ENCODE results near the gene SLC15A1.

SLC15A1 gene

DNA sequence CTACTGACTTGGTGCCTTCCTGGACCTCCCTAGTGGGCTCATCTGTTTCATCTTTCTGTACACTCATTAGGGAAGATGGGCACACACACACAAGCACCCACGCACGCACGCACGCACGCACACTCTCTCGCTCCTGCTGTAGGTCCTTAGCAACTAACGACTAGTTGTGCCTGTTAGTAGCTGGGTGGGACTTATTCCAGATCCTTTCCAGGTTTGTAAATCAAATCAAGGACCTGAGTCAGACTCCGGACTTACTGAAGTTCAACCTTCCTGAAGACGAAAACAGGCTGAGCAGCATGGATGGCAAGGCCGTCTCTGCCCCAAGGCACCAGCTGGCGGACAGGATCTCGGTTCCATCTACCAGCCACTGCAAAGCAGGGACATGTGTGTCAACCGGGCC is 76.2 kb downstream of the SLC15A1 start:
- DNase-seq (ENCODE audit: extremely low read depth, insufficient read length) = no peak
- Histone ChIP-seq H3K36me3 (ENCODE audit: control insufficient read depth, insufficient read depth, low read length) (no peaks in the 10 kb centered on the region), H3K4me3 (replicated peaks; ENCODE audit: low read depth, low read length) (no peak overlapping the region), H3K27me3 (replicated peaks; ENCODE audit: control insufficient read depth, insufficient read depth, low read length) (no peaks in the 10 kb centered on the region)
- TF ChIP-seq, protein P1, sequence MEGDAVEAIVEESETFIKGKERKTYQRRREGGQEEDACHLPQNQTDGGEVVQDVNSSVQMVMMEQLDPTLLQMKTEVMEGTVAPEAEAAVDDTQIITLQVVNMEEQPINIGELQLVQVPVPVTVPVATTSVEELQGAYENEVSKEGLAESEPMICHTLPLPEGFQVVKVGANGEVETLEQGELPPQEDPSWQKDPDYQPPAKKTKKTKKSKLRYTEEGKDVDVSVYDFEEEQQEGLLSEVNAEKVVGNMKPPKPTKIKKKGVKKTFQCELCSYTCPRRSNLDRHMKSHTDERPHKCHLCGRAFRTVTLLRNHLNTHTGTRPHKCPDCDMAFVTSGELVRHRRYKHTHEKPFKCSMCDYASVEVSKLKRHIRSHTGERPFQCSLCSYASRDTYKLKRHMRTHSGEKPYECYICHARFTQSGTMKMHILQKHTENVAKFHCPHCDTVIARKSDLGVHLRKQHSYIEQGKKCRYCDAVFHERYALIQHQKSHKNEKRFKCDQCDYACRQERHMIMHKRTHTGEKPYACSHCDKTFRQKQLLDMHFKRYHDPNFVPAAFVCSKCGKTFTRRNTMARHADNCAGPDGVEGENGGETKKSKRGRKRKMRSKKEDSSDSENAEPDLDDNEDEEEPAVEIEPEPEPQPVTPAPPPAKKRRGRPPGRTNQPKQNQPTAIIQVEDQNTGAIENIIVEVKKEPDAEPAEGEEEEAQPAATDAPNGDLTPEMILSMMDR (IDR thresholded peaks at IDR 0.05; ENCODE audit: insufficient read depth, low read length, poor library complexity, severe bottlenecking) = no peak

DNA sequence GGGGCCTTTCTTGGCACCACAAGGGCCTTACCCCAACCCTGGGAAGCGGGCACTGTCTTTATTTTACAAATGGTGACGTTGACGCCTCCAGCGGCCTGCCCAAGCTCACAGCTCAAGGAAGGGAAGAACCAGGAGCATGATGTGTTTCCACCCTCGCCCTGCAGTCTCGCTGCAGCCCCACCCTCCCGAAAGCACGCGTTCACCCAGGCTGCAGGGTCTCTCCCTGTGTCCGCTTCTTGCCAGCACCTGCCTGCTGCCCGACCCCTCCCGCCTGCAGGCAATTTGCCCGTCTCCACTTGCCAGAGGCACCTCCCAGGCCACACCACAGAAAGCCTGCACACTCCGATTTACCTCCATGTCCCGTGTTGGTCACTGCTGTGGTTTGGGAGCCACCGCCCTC is 76.6 kb downstream of the SLC15A1 start:
- no peaks in the 10 kb centered on the region for H3K36me3 ChIP-seq (ENCODE audit: control insufficient read depth, insufficient read depth, low read length)
- DNase-seq (ENCODE audit: extremely low read depth, insufficient read length) = no peak
- TF ChIP-seq, protein P1 (IDR thresholded peaks at IDR 0.05; ENCODE audit: insufficient read depth, low read length, poor library complexity, severe bottlenecking) = no peak
- no peaks in the 10 kb centered on the region for H3K27me3 ChIP-seq (replicated peaks; ENCODE audit: control insufficient read depth, insufficient read depth, low read length)
- no peak overlapping the region for H3K4me3 ChIP-seq (replicated peaks; ENCODE audit: low read depth, low read length)

DNA sequence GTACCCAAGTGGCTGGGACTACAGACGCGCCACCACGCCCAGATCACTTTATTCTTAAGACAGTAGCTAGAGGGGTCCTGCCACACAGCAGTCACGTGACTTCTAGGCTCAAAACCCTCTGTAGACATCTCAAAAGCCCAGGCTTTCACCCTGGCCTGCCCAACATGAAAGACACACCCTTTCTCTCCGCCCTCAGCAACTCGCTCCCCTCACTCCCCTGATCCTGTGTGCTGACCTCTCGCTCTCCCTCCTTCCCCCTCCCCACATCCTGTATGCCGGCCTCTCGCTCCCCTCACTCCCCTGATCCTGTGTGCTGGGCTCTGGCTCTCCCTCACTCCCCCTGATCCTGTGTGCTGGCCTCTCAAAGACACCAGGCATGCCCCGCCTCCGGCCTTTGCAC is 77.4 kb downstream of the SLC15A1 start:
- TF ChIP-seq, protein P1 (IDR thresholded peaks at IDR 0.05; ENCODE audit: insufficient read depth, low read length, poor library complexity, severe bottlenecking) = no peak
- H3K36me3 ChIP-seq (ENCODE audit: control insufficient read depth, insufficient read depth, low read length) = no peaks in the 10 kb centered on the region
- H3K4me3 ChIP-seq (replicated peaks; ENCODE audit: low read depth, low read length) = no peak overlapping the region
- no peak for DNase-seq (ENCODE audit: extremely low read depth, insufficient read length)
- no peaks in the 10 kb centered on the region for H3K27me3 ChIP-seq (replicated peaks; ENCODE audit: control insufficient read depth, insufficient read depth, low read length)

DNA sequence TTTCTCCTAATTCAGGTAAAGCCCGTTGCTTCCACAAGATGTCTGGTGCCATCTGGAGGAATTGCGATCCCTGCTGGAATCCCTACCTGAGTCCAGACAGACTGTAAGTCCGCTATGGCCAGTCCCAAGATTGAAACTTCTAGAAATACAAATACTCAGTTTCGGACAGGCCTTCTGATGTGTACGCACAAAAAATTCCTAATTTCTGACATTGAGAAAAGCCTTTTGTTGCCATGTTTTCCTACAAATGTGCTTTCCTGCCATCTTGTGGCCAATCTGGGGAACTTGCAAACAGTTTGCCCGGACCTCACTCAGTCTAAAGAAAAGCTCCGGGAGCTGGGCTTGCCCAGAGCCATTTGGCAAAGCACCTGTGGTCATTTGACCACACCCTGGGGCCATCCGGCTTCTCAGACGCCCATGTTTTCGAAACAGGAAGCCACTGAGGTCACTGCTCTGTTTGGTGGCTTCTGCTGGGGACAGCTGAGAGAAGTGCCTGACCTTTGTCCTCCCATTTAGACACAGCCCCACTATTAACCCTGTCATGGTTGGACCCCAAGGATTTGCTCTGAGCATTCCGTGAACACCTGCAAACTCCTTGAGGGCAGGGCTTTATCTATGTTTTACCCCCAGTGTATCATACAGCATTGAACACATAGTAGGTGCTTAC is 79.4 kb downstream of the SLC15A1 start:
- Histone ChIP-seq H3K36me3 (ENCODE audit: control insufficient read depth, insufficient read depth, low read length) (no peaks in the 10 kb centered on the region), H3K27me3 (replicated peaks; ENCODE audit: control insufficient read depth, insufficient read depth, low read length) (no peaks in the 10 kb centered on the region), H3K4me3 (replicated peaks; ENCODE audit: low read depth, low read length) (no peak overlapping the region)
- DNase-seq (ENCODE audit: extremely low read depth, insufficient read length) = peak; percentile 17
- TF ChIP-seq, protein P1 (IDR thresholded peaks at IDR 0.05; ENCODE audit: insufficient read depth, low read length, poor library complexity, severe bottlenecking) = peak; percentile 82

DNA sequence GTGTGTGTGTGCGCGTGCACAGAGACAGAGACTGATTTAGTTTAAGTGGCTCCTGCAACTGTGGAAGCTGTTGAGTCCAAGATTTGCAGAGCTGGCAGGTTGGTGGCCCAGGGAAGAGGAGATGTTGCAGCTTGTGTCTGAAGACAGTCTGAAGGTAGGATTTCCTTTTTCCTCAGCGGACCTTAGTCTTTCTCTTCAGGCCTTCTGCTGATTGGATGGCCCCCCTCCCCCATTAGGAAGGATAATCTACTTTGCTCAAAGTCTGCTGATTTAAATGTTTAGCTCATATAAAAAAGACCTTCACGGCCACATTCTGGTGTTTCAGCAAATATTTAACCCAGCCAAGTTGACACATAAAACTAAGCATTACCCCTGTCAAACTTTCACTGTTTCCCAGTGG is 84.3 kb downstream of the SLC15A1 start:
- TF ChIP-seq, protein P1 (IDR thresholded peaks at IDR 0.05; ENCODE audit: insufficient read depth, low read length, poor library complexity, severe bottlenecking) = no peak
- no peak overlapping the region for H3K4me3 ChIP-seq (replicated peaks; ENCODE audit: low read depth, low read length)
- peaks cover 2% of the 10 kb centered on the region; the same call in 1 of the 2 replicates for H3K27me3 ChIP-seq (replicated peaks; ENCODE audit: control insufficient read depth, insufficient read depth, low read length)
- DNase-seq (ENCODE audit: extremely low read depth, insufficient read length) = no peak
- no peaks in the 10 kb centered on the region for H3K36me3 ChIP-seq (ENCODE audit: control insufficient read depth, insufficient read depth, low read length)

DNA sequence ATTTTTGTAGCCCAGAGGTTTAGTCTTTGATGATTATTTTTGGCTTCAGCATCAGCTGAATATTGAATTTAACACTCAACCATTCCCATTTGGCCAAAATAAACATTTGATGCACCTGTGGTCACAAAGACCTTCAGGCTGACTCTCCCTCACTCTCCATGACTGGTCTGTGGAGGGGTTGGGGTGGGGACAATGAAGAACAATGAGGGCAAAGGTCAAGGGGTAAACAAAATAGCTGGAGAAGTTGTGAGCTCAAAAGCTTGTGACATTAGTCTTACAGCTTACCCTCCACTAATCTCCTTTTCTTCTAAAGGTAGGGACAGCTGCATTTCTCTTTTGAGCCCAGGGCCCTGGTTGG is 86.9 kb downstream of the SLC15A1 start:
- Histone ChIP-seq H3K4me3 (replicated peaks; ENCODE audit: low read depth, low read length) (no peak overlapping the region), H3K27me3 (replicated peaks; ENCODE audit: control insufficient read depth, insufficient read depth, low read length) (peaks cover 2% of the 10 kb centered on the region), H3K36me3 (ENCODE audit: control insufficient read depth, insufficient read depth, low read length) (no peaks in the 10 kb centered on the region)
- no peak for DNase-seq (ENCODE audit: extremely low read depth, insufficient read length)
- TF ChIP-seq, protein P1 (IDR thresholded peaks at IDR 0.05; ENCODE audit: insufficient read depth, low read length, poor library complexity, severe bottlenecking) = no peak

Measured in GM06990 (cell line).